Endothelial cell (in vitro differentiated cells): ENCODE measurements around the gene BCL2. TPM values are rescaled to one million over a fixed set of nuclear protein-coding genes. Genes with fewer than 3 reads are reported as not detected.

ENCODE experiments used
- DNase-seq: peaks from one replicate; pipeline ENCODE4 v3.0.0; 2021; ENCODE audit warnings: low spot score
- H3K27ac Mint-ChIP-seq: one replicate; pipeline ENCODE4 v1.8.0; 2021; ENCODE audit warnings: mixed read lengths, inconsistent platforms; ENCODE audit not compliant: unreplicated experiment
- H3K27me3 Mint-ChIP-seq: one replicate; pipeline ENCODE4 v1.8.0; 2021; ENCODE audit warnings: mild to moderate bottlenecking, moderate library complexity, mixed read lengths, inconsistent platforms; ENCODE audit not compliant: unreplicated experiment
- H3K36me3 Mint-ChIP-seq: one replicate; pipeline ENCODE4 v1.8.0; 2021; ENCODE audit warnings: mild to moderate bottlenecking, low read depth, mixed read lengths, inconsistent platforms; ENCODE audit not compliant: unreplicated experiment
- H3K4me1 Mint-ChIP-seq: one replicate; pipeline ENCODE4 v1.8.0; 2021; ENCODE audit warnings: mild to moderate bottlenecking, mixed read lengths, inconsistent platforms; ENCODE audit not compliant: unreplicated experiment
- H3K4me3 Mint-ChIP-seq: one replicate; pipeline ENCODE4 v1.8.0; 2021; ENCODE audit warnings: mild to moderate bottlenecking, mixed read lengths, inconsistent platforms; ENCODE audit not compliant: unreplicated experiment
- H3K9me3 Mint-ChIP-seq: one replicate; pipeline ENCODE4 v1.8.0; 2021; ENCODE audit warnings: mixed read lengths, inconsistent platforms; ENCODE audit not compliant: unreplicated experiment
- total RNA-seq: library from RNA; stranded (reverse); fragmentation: NEBNext Ultra II Directional; extraction: Animal tissue kit (Norgen Biotek cat#: 25700); gene quantifications from one replicate; pipeline ENCODE4 v1.2.1, GENCODE V29; 2021; ENCODE audit not compliant: unreplicated experiment
- TF ChIP-seq, protein P1 (sequence below): fragments of 200-600 bp; sonication (generic); IDR thresholded peaks from one replicate; pipeline ENCODE4 v1.5.0; 2021; ENCODE audit warnings: antibody characterized with exemption; ENCODE audit not compliant: unreplicated experiment

The BCL2 gene
- total RNA-seq, 1 donor from 2014 or later, result 9.2 TPM

DNA sequence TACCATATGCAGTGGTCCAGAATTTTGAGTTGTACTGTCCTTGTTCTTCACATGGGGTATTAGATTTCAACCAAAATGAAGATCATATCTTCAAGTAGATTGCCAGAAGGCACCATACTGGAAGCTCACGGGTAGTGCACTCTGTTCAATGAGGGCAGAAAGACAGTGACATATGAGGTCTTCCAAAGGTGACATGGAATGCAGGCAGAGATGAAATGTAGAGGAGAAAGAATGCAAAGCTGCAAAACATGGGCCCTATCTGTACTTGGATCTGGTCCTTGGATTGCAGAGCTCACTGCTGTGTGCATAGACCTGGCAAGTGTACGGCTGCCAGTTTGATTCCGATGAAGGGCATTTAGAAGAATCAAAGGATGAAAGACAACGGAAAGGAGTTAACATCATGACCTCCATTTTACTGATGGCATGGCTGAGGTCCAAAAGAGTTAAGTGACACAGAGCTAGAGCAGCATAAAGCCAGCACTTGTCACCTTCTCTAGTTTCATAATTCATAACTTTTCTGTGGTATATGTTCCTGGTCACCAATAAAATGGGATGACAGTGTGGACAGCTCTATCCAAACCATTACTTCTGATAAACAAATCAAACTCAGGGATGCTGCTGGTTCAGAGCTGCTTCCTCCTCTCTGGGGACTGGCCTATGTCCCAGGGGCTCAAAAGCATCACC lies 64.7 kb downstream of the BCL2 start:
- no peaks in the 10 kb centered on the region for H3K4me1 Mint-ChIP-seq
- no peak for DNase-seq
- H3K36me3 Mint-ChIP-seq, result no peaks in the 10 kb centered on the region
- H3K9me3 Mint-ChIP-seq, result no peaks in the 10 kb centered on the region
- peaks cover 1% of the 10 kb centered on the region for H3K27me3 Mint-ChIP-seq
- TF ChIP-seq, protein P1, sequence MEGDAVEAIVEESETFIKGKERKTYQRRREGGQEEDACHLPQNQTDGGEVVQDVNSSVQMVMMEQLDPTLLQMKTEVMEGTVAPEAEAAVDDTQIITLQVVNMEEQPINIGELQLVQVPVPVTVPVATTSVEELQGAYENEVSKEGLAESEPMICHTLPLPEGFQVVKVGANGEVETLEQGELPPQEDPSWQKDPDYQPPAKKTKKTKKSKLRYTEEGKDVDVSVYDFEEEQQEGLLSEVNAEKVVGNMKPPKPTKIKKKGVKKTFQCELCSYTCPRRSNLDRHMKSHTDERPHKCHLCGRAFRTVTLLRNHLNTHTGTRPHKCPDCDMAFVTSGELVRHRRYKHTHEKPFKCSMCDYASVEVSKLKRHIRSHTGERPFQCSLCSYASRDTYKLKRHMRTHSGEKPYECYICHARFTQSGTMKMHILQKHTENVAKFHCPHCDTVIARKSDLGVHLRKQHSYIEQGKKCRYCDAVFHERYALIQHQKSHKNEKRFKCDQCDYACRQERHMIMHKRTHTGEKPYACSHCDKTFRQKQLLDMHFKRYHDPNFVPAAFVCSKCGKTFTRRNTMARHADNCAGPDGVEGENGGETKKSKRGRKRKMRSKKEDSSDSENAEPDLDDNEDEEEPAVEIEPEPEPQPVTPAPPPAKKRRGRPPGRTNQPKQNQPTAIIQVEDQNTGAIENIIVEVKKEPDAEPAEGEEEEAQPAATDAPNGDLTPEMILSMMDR, result no peak
- H3K4me3 Mint-ChIP-seq, result no peak overlapping the region
- no peak overlapping the region for H3K27ac Mint-ChIP-seq

DNA sequence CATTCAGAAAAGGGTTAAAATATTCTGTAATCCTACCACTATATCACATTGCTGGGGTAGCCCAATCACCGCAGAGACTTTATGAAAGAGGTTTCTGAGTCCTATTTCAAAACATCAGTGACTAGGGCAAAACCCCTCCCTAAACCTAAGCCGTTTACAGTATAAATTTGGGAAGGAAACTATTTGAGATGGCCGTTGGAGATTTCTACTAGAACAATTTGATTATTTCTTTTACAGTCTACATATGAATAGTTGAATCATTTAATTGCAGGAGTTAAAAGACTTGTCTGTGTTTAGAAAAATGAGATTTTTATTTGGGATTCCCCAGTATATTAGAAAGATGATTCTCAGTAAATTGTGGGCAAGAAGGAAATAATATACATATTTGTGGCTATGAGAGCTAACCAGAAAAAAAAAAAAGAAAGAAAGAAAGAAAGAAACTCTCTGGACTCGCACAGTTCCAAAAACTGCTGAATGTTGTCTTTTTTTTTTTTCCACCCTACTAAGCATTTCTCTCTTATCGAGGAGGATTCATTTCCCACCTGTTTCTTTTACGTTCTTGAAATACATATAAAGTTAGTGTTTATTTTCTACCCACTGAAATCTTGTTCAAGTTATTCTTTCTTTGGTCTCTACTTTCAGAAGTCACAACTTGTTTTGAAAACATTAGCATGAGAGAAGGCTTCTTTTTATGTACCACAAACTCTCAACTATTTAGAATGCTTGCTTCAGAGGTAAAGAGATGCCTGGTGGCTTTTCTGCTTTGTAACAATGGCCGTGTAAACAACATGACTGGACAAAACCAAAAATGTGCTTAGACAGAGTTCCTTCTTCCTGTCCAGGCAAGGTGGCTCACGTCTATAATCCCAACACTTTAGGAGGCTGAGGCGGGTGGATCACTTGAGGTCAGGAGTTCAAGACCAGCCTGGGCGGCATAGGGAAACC lies 65.9 kb downstream of the BCL2 start:
- Mint-ChIP-seq H3K27me3 (peaks cover 1% of the 10 kb centered on the region), H3K4me1 (no peaks in the 10 kb centered on the region), H3K36me3 (no peaks in the 10 kb centered on the region), H3K9me3 (no peaks in the 10 kb centered on the region), H3K4me3 (no peak overlapping the region), H3K27ac (no peak overlapping the region)
- no peak for DNase-seq
- TF ChIP-seq, protein P1, result no peak

DNA sequence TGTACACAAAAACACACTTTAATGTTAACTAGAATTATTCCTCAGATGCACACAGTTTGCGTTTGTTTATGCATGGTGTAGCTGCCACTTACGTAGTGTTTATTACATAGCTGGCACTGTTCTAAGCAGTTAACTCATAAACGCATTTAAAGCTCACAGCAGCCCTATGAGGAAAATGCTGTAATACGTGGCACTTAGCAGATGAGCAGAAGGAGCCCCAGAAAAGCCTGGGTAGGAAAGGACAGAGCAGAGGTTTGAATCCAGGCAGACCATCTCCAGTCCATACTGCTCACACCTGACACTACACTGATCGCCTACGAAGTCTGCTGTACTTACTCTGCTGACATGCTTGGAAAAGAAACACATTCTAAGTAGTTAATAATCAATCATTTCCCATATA lies 66.6 kb downstream of the BCL2 start:
- H3K4me1 Mint-ChIP-seq, result no peaks in the 10 kb centered on the region
- H3K27ac Mint-ChIP-seq, result no peak overlapping the region
- H3K36me3 Mint-ChIP-seq, result no peaks in the 10 kb centered on the region
- no peaks in the 10 kb centered on the region for H3K9me3 Mint-ChIP-seq
- no peak overlapping the region for H3K4me3 Mint-ChIP-seq
- no peak for DNase-seq
- TF ChIP-seq, protein P1, result no peak
- peaks cover 1% of the 10 kb centered on the region for H3K27me3 Mint-ChIP-seq

DNA sequence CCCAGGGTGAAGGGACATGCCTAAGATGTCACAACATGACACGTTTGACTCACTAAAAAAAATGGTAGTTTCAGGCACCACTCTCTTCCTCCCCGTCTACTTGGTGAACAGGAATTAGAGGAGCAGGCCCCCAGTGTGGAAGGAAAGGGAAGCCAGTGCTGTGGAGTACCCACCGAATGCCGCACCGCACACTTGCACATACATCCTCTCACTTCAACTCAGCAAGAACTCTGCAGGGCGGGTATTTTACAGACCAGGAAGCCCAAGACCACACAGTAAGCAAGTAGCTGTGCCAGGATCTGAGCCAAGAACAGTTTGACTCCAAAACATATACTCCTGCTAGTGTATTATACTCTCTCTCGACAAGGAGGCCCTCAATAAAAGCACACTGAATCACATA lies 69.8 kb downstream of the BCL2 start:
- Mint-ChIP-seq H3K36me3 (no peaks in the 10 kb centered on the region), H3K27me3 (no peaks in the 10 kb centered on the region), H3K4me1 (no peaks in the 10 kb centered on the region), H3K4me3 (no peak overlapping the region), H3K27ac (no peak overlapping the region), H3K9me3 (no peaks in the 10 kb centered on the region)
- TF ChIP-seq, protein P1, result no peak
- DNase-seq, result no peak

DNA sequence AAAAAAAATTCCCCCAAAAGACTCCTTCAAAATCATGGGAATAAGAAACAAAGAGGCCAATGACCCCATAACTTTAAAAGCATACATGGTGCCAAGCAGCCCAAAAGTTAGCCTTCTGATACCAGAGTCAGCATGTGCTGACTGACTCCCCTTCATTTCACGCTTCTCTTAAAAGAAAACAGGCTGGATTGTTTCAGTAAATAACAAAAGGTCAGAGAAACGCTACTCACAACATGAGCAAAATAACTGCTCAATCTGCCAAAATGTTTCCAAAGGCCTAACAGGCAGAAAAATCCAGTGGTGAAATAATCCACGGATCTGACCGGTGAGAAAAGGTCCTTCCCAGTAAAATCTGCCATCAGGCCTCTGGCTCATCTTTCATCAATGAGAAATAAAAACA lies 71.6 kb downstream of the BCL2 start:
- H3K27ac Mint-ChIP-seq, result no peak overlapping the region
- H3K4me1 Mint-ChIP-seq, result no peaks in the 10 kb centered on the region
- H3K36me3 Mint-ChIP-seq, result no peaks in the 10 kb centered on the region
- TF ChIP-seq, protein P1, result no peak
- no peaks in the 10 kb centered on the region for H3K27me3 Mint-ChIP-seq
- H3K4me3 Mint-ChIP-seq, result no peak overlapping the region
- no peak for DNase-seq
- H3K9me3 Mint-ChIP-seq, result no peaks in the 10 kb centered on the region
